ENCODE data around the gene CCNH.
A peak's percentile ranks its signal among the peaks of the same experiment; 100 is the strongest.

Gene CCNH

GRCh38 chr5:87412630-87413342 is at the start of gene CCNH:
Gene CCNH (minus strand): TSS chr5:87412930. CDS start chr5:87412794, 136 bp downstream.
- peak; percentile 74 for DNase-seq

- no peak for DNase-seq
These were observed 45.0 kb upstream of the CCNH start for GRCh38 chr5:87457706-87458105.

GRCh38 chr5:87453801-87454200 is 41.1 kb upstream of the CCNH start:
- no peak for DNase-seq

GRCh38 chr5:87452837-87453236 is 40.1 kb upstream of the CCNH start:
- no peak for DNase-seq

GRCh38 chr5:87442419-87442818 is 29.7 kb upstream of the CCNH start:
- no peak for DNase-seq

GRCh38 chr5:87438231-87438630 is 25.5 kb upstream of the CCNH start:
- no peak for DNase-seq

- no peak for DNase-seq
These were observed 25.0 kb upstream of the CCNH start for GRCh38 chr5:87437724-87438123.

- no peak for DNase-seq
These were observed 22.5 kb upstream of the CCNH start for GRCh38 chr5:87435144-87435694.

GRCh38 chr5:87434461-87434860 is 21.7 kb upstream of the CCNH start:
- DNase-seq = no peak

GRCh38 chr5:87433945-87434344 is 21.2 kb upstream of the CCNH start:
- no peak for DNase-seq

- no peak for DNase-seq
These were observed 19.7 kb upstream of the CCNH start for GRCh38 chr5:87432460-87432859.

- no peak for DNase-seq
These were observed 18.2 kb upstream of the CCNH start for GRCh38 chr5:87430863-87431457.

GRCh38 chr5:87423755-87424154 is 11.0 kb upstream of the CCNH start:
- no peak for DNase-seq

GRCh38 chr5:87421307-87421706 is 8.6 kb upstream of the CCNH start:
- no peak for DNase-seq

GRCh38 chr5:87418506-87418905 is 5.8 kb upstream of the CCNH start:
- no peak for DNase-seq

- no peak for DNase-seq
These were observed 564 bp upstream of the CCNH start for GRCh38 chr5:87413343-87413645.

GRCh38 chr5:87411973-87412629 is 629 bp downstream of the CCNH start:
- DNase-seq = peak; percentile 64

- no peak for DNase-seq
These were observed 1.2 kb downstream of the CCNH start for GRCh38 chr5:87411586-87411972.

- DNase-seq = no peak
These were observed 1.8 kb downstream of the CCNH start for GRCh38 chr5:87410931-87411330.

GRCh38 chr5:87408204-87408603 is 4.5 kb downstream of the CCNH start:
- DNase-seq = no peak

- no peak for DNase-seq
These were observed 7.1 kb downstream of the CCNH start for GRCh38 chr5:87405472-87406155.

GRCh38 chr5:87404359-87404758 is 8.4 kb downstream of the CCNH start:
- DNase-seq = no peak

- DNase-seq = no peak
These were observed 8.8 kb downstream of the CCNH start for GRCh38 chr5:87403899-87404298.

GRCh38 chr5:87403409-87403808 is 9.3 kb downstream of the CCNH start:
- DNase-seq = no peak
